Esophagus squamous epithelium (tissue), 4 donors: ENCODE results near the gene MEIOSIN.

Experiments
- POLR2A ChIP-seq, 4 donors: fragments of 450-650 bp; IDR thresholded peaks; one replicate each; pipeline ENCODE4 v1.6.1; 2017; ENCODE audit warnings: antibody characterized with exemption in 4 of 4, mild to moderate bottlenecking in 4 of 4, moderate library complexity in 3 of 4
- TF ChIP-seq, protein P1 (sequence below), 6 experiments: fragments of 450-650 bp in 4 of 6; fragments of 200-600 bp in 2 of 6; sonication (generic) in 2 of 6; IDR thresholded peaks; one replicate each; pipeline ENCODE4 v1.5.1; 2016 to 2019; ENCODE audit warnings: antibody characterized with exemption in 6 of 6, mild to moderate bottlenecking in 4 of 6, moderate library complexity in 4 of 6

DNA sequence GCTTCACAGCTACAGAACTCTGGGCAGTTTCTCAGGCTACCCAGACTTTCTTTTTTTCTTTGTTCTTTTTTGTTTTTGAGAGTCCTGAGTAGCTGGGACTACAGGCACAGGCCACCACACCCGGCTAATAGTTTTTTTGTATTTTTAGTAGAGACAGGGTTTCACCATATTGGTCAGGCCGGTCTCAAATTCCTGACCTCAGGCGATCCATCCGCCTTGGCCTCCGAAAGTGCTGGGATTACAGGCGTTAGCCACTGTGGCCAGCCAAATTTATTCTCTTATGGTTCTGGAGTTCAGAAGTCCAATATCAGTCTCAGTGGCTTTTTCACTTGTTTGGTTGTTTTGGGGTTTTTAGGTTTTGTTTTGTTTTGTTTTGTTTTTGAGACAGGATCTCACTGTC, 12.4 kb downstream of the MEIOSIN start:
- no peak for TF ChIP-seq POLR2A (IDR thresholded peaks at IDR 0.05)
- TF ChIP-seq, protein P1, sequence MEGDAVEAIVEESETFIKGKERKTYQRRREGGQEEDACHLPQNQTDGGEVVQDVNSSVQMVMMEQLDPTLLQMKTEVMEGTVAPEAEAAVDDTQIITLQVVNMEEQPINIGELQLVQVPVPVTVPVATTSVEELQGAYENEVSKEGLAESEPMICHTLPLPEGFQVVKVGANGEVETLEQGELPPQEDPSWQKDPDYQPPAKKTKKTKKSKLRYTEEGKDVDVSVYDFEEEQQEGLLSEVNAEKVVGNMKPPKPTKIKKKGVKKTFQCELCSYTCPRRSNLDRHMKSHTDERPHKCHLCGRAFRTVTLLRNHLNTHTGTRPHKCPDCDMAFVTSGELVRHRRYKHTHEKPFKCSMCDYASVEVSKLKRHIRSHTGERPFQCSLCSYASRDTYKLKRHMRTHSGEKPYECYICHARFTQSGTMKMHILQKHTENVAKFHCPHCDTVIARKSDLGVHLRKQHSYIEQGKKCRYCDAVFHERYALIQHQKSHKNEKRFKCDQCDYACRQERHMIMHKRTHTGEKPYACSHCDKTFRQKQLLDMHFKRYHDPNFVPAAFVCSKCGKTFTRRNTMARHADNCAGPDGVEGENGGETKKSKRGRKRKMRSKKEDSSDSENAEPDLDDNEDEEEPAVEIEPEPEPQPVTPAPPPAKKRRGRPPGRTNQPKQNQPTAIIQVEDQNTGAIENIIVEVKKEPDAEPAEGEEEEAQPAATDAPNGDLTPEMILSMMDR (IDR thresholded peaks at IDR 0.05), result no peak
